ENCODE data around the gene RSF1.

Gene RSF1

GRCh38 chr11:77752516-77752915 lies 68.0 kb downstream of the RSF1 start:
- no peak for DNase-seq (ENCODE audit: low read depth in 2 of 2, low spot score in 1 of 2)

GRCh38 chr11:77750394-77751156 lies 69.9 kb downstream of the RSF1 start:
- DNase-seq (ENCODE audit: low read depth in 2 of 2, low spot score in 1 of 2): no peak

- no peak for DNase-seq (ENCODE audit: low read depth in 2 of 2, low spot score in 1 of 2)
Observed at GRCh38 chr11:77749232-77749631, 71.3 kb downstream of the RSF1 start.

GRCh38 chr11:77748266-77748665 lies 72.3 kb downstream of the RSF1 start:
- no peak for DNase-seq (ENCODE audit: low read depth in 2 of 2, low spot score in 1 of 2)

GRCh38 chr11:77747381-77747969 lies 73.0 kb downstream of the RSF1 start:
- DNase-seq (ENCODE audit: low read depth in 2 of 2, low spot score in 1 of 2): no peak

GRCh38 chr11:77736473-77736872 lies 84.0 kb downstream of the RSF1 start:
- DNase-seq (ENCODE audit: low read depth in 2 of 2, low spot score in 1 of 2): no peak

GRCh38 chr11:77734890-77735289 lies 85.6 kb downstream of the RSF1 start:
- no peak for DNase-seq (ENCODE audit: low read depth in 2 of 2, low spot score in 1 of 2)

- no peak for DNase-seq (ENCODE audit: low read depth in 2 of 2, low spot score in 1 of 2)
Observed at GRCh38 chr11:77732143-77732542, 88.4 kb downstream of the RSF1 start.

GRCh38 chr11:77730789-77731188 lies 89.7 kb downstream of the RSF1 start:
- no peak for DNase-seq (ENCODE audit: low read depth in 2 of 2, low spot score in 1 of 2)

GRCh38 chr11:77729063-77729462 lies 91.5 kb downstream of the RSF1 start:
- DNase-seq (ENCODE audit: low read depth in 2 of 2, low spot score in 1 of 2): no peak

GRCh38 chr11:77728203-77728786 lies 92.2 kb downstream of the RSF1 start:
- no peak for DNase-seq (ENCODE audit: low read depth in 2 of 2, low spot score in 1 of 2)

GRCh38 chr11:77726524-77726923 lies 94.0 kb downstream of the RSF1 start:
- no peak for DNase-seq (ENCODE audit: low read depth in 2 of 2, low spot score in 1 of 2)

GRCh38 chr11:77725433-77725832 lies 95.1 kb downstream of the RSF1 start:
- DNase-seq (ENCODE audit: low read depth in 2 of 2, low spot score in 1 of 2): no peak

GRCh38 chr11:77724636-77725035 lies 95.9 kb downstream of the RSF1 start:
- DNase-seq (ENCODE audit: low read depth in 2 of 2, low spot score in 1 of 2): no peak

GRCh38 chr11:77723024-77723423 lies 97.5 kb downstream of the RSF1 start:
- DNase-seq (ENCODE audit: low read depth in 2 of 2, low spot score in 1 of 2): no peak

- no peak for DNase-seq (ENCODE audit: low read depth in 2 of 2, low spot score in 1 of 2)
Observed at GRCh38 chr11:77710358-77710757, 110.2 kb downstream of the RSF1 start.

GRCh38 chr11:77705876-77706579 lies 114.5 kb downstream of the RSF1 start:
- no peak for DNase-seq (ENCODE audit: low read depth in 2 of 2, low spot score in 1 of 2)

- DNase-seq (ENCODE audit: low read depth in 2 of 2, low spot score in 1 of 2): no peak
Observed at GRCh38 chr11:77705195-77705875, 115.2 kb downstream of the RSF1 start.

- no peak for DNase-seq (ENCODE audit: low read depth in 2 of 2, low spot score in 1 of 2)
Observed at GRCh38 chr11:77704029-77704428, 116.5 kb downstream of the RSF1 start.

GRCh38 chr11:77699425-77699824 lies 121.1 kb downstream of the RSF1 start:
- no peak for DNase-seq (ENCODE audit: low read depth in 2 of 2, low spot score in 1 of 2)

GRCh38 chr11:77698896-77699295 lies 121.6 kb downstream of the RSF1 start:
- no peak for DNase-seq (ENCODE audit: low read depth in 2 of 2, low spot score in 1 of 2)
